Upper lobe of left lung (tissue), 4 donors: ENCODE data around the gene MYO3B.

Source experiments
- POLR2AphosphoS5 ChIP-seq, 2 donors: sonication (generic); formaldehyde crosslinking; IDR thresholded peaks; one replicate each; pipeline ENCODE4 v1.5.1; 2017; ENCODE audit warnings: antibody characterized with exemption in 2 of 2
- TF ChIP-seq, protein P1 (sequence below), 6 experiments: fragments of 450-650 bp in 4 of 6; fragments of 200-600 bp in 2 of 6; sonication (generic) in 2 of 6; IDR thresholded peaks; one replicate each; pipeline ENCODE4 v1.5.1; 2016 to 2019; ENCODE audit warnings: antibody characterized with exemption in 6 of 6

DNA sequence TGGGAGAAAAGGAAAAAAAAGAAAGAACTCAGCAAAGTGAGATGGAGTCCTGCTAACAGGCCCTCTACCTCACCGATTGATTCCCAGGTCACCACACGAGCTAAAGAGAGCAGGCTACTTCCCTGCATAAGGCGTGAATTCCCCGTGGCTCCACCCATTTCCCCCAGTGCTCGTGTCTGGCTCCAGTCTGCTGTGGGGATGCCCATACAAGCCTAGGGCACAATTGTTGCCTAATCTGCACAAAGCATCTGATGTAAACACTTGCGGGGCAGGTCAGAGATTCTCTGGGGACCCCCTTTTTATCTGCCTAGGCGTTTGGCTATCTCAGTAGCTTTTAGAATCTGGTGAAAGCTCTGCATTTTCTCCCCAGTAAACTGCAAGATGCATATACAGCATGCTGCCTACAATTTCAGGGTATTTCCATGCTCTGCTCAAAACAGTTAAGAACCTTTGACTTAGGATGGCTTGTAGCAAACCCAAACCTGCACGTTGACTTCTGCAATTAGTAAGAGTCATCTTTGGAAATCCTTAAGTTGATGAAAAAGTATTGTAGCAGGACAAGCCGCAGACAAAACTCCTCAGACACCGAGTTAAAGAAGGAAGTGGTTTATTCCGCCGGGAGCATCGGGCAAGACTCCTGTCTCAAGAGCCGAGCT is 34.8 kb downstream of the MYO3B start:
- TF ChIP-seq POLR2AphosphoS5 (IDR thresholded peaks at IDR 0.05), result no peak
- TF ChIP-seq, protein P1, sequence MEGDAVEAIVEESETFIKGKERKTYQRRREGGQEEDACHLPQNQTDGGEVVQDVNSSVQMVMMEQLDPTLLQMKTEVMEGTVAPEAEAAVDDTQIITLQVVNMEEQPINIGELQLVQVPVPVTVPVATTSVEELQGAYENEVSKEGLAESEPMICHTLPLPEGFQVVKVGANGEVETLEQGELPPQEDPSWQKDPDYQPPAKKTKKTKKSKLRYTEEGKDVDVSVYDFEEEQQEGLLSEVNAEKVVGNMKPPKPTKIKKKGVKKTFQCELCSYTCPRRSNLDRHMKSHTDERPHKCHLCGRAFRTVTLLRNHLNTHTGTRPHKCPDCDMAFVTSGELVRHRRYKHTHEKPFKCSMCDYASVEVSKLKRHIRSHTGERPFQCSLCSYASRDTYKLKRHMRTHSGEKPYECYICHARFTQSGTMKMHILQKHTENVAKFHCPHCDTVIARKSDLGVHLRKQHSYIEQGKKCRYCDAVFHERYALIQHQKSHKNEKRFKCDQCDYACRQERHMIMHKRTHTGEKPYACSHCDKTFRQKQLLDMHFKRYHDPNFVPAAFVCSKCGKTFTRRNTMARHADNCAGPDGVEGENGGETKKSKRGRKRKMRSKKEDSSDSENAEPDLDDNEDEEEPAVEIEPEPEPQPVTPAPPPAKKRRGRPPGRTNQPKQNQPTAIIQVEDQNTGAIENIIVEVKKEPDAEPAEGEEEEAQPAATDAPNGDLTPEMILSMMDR (IDR thresholded peaks at IDR 0.05), result no peak
